CD4-positive, alpha-beta T cell treated with Interleukin-12 subunit alpha and Interleukin-12 subunit beta, for 1 hour (primary cell): ENCODE data around the gene ZSWIM8.
"Not testable (repeated sequence)": the region's sequence is repeated elsewhere in the genome, so short reads cannot be mapped to it uniquely, and the experiment has no call there.

Source experiments
- DNase-seq: peaks from one replicate; pipeline ENCODE4 v3.0.0-alpha.2; 2020

ZSWIM8 gene

DNA sequence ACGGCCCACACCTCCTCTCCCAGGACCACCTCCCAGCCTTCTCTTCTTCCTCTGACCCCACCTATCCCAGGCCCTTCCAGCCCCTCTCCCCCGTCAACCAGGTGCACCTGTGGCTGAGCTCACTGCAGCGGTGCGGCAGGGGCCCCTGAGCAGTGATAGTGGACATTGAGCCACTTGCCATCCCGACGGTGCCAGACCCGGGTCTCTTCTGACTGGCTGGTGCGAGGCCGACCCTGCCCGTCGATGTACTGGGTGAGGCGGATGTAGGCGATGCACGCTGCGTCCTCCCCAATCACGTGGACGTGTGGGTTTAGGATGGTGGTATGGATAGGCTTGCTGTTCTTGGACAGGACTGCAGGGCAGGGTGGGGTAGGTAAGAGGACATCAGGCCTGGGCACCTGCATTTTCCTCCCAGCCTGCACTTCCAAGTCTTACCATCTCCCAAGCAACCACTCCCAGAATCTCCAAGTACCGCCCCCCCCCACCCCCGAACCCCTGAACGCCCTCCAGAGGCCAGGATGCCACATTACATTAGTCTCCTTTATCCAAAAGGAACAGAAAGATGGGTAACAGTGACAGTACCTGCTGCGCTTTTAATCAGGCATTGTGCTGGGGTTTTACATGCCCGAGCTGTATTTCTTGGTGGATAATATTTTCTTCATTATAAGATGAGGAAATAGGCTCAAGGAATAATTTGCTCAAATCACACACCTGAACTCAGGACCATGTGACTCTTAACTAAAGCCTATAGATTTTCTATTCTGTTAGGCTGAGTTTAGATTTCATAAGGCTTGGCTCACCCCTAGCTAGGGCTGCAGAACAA is 29.7 kb downstream of the ZSWIM8 start:
- DNase-seq = no peak

DNA sequence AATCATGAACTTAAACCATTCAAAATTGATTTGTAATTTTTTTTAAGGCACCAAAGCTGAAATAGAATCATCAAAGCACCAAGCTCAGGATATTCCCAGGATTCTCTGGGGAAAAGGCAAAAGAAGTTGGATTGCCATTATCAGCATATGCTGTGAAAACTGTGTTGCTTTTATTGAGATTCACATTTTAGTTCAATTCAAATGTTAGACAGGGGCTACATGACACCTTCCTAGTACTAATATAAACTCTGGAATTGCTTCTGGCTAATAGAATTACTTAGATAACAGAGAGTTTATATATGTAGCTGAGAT is 30.3 kb downstream of the ZSWIM8 start:
- DNase-seq = no peak

- DNase-seq = no peak
Measured at GRCh38 chr10:73816917-73817729, 31.7 kb downstream of the ZSWIM8 start.

DNA sequence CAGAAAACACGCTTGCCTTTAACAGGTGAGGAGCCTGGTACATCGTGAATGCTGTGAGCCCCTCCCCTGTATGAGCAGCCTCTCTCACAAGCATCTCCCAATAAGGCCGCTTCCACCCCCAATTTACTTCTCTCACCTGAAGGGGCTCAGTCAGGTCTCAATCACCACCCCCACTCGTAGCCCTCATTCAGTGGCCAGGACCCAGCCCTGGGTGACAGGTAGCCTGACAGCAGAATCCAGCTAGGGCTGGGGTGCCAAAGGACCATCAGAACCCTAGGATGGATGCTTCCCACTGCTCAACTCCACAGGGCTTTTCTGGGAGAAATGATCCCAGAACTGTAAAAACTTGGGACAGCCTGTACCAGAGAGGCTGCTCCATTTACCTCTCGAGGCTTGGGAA is 32.4 kb downstream of the ZSWIM8 start:
- DNase-seq = no peak

DNA sequence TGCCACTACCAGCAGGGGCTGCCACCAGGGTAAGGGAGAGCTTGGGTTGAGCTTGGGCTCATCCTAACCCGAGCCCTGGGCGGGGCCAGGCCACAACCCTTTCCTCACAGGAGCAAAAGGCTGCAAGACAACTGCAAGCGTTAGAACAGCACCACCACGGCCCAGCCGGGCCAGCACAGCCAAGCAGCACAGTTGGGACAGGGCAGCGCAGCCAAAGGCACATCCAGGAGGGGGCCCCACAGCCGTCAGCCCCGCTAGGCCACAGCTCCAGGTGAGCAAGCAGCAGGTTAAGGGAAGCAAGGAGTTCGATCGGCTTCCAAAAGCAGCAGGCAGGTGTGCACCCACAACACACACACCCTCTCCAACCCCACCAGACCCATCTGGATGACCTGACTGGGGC is 33.0 kb downstream of the ZSWIM8 start:
- no peak for DNase-seq

GRCh38 chr10:73819081-73819480 is 33.7 kb downstream of the ZSWIM8 start:
- DNase-seq = no peak

DNA sequence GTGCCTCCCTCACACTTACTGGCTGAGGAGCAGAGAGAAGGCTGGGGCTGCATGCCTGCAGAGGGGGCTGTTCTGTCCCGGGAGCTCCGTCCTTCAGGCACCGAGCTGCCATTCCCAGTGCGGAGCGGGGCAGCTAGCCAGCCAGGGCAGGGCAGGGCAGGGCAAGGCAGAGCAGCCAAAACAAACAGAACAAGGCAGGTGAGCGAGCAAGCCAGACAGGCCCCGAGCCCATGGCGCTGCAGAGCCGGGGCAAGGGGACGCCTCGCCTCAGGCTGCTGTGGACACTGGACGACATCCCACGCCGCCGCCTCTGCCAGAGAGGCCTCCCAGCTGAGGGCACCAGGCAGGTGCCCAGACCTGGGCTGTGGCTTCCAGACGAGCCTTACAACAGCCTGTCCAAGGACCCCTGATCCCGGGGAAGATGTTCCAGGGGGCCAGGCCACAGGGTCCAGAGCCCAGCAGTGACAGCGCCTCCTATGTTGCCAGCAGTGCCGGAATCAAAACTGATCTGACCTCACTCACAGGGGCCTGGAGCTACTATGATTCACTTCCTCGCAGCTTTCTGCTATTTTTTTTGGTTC is 34.2 kb downstream of the ZSWIM8 start:
- DNase-seq = no peak

DNA sequence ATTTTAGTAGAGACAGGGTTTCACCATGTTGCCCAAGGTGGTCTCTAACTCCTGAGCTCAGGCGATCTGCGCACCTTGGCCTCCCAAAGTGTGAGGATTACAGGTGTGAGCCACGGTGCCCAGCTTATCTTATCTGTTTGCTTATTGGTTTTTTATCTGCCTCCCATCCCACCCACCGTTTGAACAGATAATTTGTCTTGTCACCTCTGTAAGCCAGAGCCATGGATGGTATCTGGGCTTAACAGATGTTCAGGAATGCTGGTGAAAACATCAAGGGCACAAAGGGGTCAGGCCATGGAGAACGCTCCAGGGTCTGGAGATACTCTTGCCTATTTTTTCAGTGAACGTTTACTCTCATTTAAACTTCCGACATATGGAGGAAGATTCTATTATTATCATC is 38.0 kb downstream of the ZSWIM8 start:
- DNase-seq = no peak

- no peak for DNase-seq
Measured at GRCh38 chr10:73824146-73824725, 38.8 kb downstream of the ZSWIM8 start.

- no peak for DNase-seq
Measured at GRCh38 chr10:73827346-73828089, 42.1 kb downstream of the ZSWIM8 start.

DNA sequence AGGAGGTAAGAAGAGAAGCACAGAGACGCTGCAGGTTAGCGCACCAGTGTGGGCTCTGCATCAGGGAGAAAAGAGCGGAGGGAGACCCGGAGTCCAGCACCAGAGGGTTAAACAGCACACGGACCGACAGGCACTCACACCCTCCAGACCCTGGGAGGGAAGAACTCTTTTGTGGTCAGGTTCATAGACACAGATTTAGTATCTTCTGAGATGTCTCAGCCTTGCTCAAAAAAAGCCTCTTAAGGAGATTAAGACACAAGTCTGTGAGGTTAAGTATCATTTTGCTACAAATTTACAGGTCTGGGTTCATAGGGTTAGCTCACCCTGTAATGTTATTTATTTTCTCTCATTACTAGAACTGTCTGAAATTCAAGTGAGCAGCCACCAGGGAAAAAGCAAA is 42.8 kb downstream of the ZSWIM8 start:
- no peak for DNase-seq

- DNase-seq = not testable (repeated sequence)
Measured at GRCh38 chr10:73829090-73829489, 43.7 kb downstream of the ZSWIM8 start.

DNA sequence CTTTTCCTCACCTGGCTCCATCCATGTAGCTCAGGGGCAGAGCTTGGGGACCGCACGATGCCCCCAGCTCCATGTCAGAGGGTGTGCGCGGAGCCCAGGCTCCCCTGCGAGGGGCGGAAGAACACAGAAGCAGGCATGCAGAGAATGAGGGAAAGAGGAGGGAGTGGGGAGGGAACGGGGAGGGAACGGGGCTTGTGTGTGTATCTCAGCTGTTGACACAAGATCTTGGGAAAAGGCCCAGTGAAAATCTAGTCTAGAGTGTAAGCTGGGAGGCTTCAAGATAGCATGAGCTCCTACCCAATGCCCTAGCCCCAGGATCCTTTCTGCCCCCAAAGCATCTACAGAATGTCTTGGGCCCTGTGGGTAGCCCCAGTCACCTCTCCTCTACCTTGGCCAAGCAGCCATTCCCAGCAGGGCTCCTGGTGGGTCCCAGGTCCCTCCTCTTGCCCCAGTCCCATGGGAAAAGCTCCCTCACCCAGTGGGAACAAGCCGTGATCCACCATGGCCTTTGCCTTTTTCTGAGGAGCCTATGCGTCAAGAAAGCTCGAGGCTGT is 51.1 kb downstream of the ZSWIM8 start:
- no peak for DNase-seq

GRCh38 chr10:73837072-73837471 is 51.7 kb downstream of the ZSWIM8 start:
- DNase-seq = no peak

- DNase-seq = no peak
Measured at GRCh38 chr10:73838008-73838567, 52.7 kb downstream of the ZSWIM8 start.

DNA sequence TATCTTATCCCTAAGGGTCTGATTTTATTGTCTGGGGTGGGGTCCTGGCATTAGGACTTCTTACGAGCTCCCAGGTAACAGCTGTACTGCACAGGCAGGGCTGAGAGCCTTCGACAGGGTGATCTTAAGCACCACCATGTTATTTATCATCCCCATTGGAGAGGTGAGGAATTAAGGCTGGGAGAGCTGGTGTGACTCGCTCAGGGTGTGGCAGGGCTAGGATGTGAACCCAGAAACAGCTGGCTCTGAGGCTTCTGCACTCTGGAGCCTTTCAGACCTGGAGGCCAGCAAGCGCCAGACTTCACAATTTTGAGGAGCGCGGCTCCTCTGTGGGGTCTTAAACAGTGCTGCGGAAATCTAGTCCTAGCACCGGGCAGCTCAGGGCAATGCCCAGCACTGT is 53.4 kb downstream of the ZSWIM8 start:
- DNase-seq = no peak

GRCh38 chr10:73839276-73839966 is 54.0 kb downstream of the ZSWIM8 start:
- no peak for DNase-seq

GRCh38 chr10:73840056-73840402 is 54.6 kb downstream of the ZSWIM8 start:
- no peak for DNase-seq

DNA sequence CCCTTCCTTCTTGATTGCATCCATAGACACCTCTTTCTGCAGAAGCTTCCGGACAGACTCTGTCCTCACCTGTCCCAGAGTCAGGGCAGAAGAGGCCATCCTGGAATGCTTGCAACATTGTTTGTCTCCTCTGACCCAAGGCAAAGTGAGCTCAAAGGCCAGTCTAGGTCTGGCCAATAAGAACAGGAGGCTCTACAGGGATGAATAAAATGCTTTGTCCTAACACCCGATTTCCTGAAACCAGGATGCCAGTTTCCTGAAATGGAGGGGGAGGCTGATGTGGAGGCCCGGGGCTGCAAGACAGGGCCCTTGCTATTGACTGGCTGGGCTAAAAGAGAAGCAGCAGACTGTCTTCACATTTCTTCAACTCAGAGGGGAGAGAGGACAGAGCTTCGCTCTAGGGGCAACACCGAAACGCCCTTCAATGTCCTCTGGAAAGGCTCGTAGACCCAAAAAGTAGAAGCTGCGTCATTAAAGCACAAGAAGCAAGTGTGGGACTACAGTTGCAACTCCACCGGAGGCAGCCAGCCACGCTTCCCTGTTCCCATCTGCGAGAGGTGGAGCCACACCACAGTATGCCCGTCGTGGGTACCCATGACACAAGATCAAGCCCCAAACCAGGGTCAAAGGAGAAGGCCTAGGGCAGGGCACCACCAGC is 55.1 kb downstream of the ZSWIM8 start:
- DNase-seq = no peak

DNA sequence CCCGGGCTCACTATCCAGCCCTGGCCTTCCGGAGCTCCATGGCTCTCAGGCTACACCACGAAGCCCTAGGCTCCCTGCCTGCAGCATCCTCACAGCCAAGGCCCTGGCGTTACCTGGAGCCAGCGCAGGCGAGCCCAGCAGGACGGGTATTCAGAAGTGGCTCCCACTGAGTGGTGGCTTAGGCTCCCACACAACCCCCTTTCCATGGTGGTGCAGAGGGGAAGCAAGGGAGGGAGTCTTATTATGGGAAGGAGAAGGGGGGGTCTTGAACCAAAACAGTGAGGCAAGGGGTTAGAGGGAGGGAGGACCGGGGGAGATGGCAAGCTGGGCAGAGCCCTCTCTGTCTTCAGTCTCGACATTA is 55.6 kb downstream of the ZSWIM8 start:
- no peak for DNase-seq
